IPS-NIHi11 (cell line): Measurements from ENCODE around the gene APC2.
"Not testable (repeated sequence)": the region's sequence is repeated elsewhere in the genome, so short reads cannot be mapped to it uniquely, and the experiment has no call there.

Source experiments
- DNase-seq: peaks from one replicate; pipeline ENCODE4 v3.0.0; 2012; ENCODE audit warnings: mixed read lengths, low spot score

Gene APC2

DNA sequence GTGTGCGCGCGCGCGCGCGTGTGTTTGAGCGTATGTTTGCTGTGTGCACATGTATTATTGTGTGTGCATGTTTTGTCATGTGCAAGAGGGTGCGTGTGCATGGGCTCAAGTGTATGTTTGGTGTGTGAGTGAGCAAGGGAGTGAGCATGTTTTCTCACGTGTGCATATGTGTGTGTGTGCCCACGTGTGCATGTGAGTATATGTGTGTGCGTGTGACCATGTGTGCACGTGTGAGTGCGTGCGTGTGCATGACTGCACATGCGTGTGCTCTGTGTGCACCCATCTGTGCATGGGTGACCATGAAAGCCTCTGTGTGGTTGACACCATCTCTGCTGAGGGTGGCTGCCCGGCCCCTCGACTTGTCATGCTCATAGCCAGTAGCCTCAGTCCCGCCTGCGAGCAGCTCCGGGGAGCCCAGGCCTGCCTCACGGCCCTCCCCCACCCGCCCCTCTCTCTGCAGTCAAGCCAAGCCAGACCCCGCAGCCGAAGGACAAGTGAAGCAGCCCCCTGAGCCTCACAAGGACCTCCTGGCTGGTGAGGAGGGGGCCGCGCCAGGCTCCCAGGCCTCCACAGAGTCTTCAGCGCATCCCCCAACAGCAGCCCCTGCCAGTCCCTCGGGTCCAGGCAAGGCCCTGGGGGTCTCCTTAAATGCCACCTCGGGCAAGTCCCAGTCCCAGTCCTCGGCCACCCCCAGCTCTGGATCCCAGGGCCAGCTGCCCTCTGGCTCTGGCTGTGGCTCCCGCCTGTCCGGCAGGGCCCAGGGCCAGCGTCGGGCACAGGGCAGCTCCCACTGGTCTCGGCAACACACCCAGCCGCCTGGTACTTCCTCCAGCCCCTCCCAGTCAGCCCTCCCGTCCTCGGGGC, 47.0 kb downstream of the APC2 start:
- no peak for DNase-seq

DNA sequence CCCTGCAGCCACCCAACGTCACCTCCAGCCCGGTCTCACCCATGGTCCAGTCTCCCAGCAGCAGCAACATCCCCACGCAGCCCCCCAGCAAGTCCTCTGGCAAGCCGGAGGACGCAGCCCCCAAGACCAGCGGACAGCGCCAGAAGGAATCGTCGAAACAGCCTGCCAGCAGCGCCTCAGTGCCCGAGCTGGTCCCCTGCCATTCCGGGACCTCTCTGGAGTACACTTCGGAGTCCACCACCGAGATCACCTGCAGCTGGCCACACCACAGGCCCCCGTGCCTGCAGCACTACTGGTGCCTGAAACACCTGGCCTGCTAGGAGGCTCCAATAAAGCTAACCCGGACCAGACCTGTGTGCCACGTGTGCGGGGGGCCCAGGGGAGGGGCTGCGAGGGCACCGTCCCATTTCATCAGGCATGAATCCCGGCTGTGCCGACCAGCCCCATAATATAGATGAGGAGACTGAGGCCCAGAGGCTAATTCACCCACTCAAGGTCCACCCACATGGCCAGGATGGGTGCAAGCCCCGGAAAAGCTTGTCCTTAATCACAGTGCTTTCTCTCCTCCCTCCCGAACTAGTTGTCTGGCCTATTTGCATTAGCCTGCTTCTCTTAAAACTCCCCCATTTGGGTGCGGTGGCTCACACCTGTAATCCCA, 47.8 kb downstream of the APC2 start:
- no peak for DNase-seq

DNA sequence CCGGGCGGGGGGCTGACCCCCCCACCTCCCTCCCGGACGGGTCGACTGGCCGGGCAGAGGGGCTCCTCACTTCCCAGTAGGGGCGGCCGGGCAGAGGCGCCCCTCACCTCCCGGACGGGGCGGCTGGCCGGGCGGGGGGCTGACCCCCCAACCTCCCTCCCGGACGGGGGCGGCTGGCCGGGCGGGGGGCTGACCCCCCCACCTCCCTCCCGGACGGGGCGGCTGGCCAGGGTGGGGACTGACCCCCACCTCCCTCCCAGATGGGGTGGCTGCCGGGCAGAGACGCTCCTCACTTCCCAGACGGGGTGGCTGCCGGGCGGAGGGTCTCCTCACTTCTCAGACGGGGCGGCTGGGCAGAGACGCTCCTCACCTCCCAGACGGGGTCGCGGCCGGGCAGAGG, 49.3 kb downstream of the APC2 start:
- DNase-seq: not testable (repeated sequence)

DNA sequence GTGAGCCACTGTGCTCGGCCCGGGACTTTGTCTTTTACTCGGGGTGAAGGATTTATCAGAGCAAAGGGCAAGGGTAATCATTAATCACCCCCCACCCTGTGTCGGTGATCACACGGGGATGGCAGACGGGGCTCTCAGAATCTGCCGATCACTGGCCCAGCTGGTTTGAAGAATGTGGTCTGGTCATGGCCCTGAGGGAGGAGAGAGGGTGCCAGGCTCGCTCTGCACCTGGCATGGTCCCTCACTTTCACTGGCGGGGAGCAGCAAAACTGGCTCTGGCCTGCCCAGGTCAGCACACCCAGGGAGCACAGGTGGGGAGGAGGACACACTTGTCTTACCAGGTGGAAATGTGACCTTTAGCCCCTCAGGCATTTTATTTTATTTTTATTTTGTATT, 51.3 kb downstream of the APC2 start:
- DNase-seq: no peak

DNA sequence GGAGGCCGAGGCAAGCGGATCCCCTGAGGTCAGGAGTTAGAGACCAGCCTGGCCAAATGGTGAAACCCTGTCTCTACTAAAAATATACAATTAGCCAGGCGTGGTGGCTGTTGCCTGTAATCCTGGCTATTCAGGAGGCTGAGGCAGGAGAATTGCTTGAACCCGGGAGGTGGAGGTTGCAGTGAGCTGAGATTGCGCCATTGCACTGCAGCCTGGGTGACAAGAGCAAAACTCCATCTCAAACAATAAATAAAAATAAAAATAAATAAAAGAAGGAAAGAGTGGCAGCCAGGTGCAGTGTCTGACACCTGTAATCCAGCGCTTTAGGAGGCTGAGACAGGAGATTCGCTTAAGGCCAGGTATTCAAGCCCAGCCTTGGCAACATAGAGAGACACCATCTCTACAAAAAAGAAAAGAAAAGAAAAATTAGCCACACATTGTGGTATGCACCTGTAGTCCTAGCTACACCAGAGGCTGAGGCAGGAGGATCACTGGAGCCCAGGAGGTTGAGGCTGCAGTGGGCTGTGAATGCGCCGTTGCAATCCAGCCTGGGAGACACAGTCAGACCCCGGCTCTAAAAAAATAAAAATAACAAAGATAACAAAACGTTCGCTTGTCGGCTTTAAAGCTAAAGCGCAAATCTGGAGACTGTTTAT, 52.6 kb downstream of the APC2 start:
- no peak for DNase-seq

DNA sequence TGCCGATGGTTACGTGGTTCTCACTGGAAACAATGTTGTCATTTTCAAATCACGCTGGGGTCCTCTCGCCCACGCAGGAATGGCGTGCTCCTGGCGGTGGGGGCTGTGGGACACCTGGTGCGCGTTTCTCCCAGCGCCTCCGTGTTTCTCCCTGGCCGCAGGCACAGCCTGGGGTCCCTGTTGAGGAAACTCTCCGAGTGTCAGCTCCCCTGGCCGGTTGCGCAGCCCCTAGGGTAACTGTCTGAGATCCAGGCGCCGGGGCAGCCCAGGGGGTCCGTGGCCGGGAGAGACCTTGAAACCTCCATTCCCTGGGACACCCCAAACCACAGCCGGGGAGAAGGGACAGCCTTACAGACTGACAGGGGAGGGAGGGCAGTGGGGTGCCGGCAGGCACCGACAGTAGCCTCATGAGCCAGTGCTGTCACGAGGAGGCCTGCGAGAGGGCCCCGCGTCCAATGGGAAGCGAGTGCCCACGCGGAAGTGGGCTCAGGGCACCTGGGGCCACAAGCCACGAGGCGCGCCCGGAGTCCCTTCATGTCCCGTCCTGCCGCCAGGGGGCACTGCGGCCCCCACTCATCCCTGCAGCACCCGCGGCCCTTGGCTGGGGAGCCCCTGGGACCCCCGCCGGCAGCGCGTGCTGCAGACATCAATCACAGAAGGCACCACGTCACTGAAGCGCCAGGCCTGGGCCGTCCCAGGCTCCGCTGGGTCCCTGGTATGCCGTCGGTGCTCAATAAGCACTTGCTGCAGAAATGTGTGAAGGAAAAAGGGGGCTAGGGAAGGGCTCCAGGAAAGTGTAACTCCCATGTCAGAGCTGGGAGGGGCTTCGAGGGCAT, 53.4 kb downstream of the APC2 start:
- DNase-seq: peak; percentile 68

DNA sequence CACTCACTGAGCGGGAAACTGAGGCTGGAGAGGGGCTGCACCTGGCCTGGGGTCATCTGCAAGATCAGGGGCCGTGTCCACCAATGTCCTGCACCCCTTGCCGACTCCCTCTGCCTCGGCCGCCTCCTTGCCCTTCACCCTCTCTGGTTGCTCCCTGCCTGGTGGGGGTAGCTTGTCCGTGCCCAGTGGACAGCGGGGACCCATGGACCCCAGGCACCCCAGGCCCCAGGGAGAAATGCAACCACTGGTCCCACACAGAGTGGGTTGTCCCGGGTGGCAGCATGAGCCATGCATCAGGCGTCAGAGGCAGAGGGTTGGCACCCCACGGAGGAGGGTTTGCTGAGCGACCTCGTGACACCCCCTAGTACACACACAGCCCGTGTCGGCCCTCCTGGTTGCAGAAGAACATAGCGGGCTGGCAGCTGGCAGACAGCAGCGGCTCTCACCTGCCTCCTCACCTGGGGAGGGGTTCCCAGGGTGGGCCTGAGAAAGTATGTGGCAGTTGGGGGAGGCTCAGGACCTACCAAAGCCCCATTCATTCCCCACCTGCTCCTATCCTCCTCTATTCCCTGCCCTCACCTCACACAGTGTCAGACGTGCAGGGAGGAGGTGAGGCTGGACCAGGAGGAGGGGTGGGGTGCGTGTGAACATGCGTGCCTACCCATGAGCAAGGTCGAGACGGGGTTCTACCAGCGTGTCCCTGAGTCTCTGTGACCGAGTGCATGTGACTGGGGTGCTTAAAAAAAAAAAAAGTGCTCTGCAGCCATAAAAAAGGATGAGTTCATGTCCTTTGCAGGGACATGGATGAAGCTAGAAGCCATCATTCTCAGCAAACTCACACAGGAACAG, 54.2 kb downstream of the APC2 start:
- no peak for DNase-seq

DNA sequence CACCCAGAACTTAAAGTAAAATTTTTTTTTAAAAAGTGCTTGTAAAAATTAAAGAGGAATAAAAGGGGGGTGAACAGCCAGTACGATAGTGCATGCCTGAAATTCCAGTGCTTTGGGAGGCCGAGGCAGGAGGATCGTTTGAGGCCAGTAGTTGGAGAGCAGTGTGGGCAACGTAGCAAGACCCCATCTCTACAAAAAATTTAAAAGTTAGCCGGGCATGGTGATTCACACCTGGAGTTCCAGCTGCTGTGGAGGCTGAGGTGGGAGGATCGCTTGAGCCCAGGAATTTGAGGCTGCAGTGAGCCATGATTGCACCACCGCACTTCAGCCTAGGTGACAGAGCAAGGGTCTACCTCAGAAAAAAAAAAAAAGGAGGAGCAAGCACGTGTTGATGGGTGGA, 55.1 kb downstream of the APC2 start:
- no peak for DNase-seq

DNA sequence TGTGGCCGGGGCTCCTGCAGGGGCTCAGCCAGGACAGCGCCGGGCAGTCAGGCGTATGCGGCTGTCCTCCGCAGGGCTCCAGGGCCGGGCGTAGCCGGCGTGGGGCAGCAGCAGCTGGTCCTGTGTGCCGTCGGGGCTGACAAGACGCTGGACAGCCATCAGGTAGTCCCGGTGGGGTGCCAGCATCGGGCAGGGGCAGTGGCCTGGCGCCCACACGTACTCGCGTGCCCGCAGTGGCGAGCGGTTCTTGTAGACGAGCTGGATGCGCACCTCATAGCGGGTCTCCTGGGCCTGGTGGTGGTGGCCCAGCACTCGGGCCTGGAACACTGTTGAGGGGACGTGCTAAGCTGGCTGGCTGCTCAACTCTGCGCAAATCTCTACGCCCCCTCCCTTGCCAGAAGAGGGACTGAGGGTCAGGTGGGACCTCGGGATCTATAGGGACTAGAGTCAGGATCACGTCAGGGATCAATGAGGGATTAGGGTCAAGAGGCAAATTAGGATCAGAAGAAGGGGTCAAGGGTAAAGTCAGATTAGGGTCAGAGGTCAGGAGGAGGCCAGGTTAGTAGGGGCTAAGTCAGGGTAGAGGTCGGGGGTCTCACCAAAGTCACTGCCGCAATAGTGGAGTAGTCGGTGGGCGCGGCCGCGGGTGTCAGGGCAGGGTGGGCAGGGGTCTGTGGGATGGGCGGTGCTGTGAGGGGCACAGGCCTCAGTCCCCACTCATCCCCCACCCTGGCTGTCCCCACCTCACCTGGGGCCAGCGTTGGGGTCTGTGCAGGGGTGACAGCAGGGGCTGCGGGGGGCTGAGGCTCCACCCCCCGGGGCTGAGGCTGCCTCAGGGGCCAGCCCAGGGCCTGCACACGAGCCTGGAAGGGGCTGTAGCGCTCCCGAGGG, 56.3 kb downstream of the APC2 start:
- no peak for DNase-seq

DNA sequence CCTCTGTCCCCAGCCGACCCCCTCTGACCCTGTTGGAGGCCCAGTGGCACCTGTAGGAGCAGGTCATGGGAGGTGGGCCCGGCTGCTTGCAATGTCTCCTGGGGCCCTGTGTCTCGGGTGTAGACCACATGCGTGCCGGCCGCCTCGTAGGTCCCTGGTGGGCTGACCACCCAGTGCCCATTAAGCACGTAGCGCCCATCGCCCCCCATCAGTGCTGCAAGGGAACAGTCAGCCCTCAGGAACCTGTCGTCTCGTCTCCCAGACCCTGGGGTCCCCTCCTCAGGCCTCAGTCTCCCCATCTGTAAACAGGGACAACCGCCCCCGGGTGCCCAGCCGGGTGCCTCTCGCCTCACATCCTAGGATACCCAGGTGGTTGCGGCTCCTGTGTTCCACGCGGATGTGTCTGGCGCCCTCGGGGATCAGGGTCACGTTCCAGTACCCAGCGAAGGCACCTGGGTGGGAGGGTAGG, 57.3 kb downstream of the APC2 start:
- no peak for DNase-seq

DNA sequence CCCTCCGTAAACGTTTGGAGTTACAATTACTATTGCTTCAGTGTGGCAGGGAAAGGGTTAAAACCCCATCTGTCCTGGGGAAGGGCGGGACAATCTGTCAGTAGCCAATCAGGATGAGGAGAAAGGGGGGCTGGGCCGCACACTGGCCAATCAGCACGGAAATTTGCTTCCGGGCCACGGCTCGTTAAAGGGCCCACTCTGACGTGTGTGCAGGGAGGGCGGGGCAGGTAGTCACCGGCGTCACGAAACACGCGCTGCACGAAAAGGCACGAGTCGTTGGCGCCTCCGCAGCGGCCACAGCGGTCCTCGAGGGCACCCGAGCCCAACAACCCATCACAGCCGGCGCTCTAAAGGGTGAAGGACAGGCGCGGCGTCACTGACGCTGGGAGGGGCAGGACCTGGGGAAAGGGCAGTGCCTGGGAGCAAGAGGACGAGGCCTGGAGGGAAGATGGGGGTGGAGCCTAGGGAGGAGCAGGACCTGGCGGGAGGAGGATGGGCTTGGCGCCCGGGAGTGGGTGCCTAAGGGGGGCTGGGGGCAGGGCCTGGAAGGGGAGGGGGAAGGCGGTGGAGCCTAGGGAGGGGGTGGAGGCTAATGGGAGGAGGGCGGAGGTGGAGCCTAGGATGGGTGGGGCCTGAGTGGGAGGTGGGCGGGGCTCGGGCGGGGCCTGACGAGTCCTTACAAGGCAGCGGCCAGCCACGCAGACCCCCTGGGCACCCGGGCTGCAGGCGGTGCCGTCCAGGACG, 58.0 kb downstream of the APC2 start:
- peak; percentile 98 for DNase-seq

DNA sequence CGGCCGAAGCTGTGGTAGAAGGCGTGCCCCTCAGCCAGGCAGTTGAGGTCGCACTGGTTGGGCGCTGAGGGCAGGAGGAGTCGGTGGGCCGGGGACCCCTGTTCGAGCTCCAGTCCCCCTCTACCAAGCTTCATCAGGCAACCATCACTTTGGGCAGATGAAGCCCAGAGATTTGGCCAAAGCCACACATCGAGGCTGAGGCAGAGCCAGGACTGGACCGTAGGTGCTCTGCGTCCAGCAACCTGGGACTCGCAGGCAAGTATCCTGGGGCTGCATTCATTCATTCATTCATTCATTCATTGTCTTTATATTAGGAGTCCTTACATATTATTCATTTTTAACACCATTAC, 58.6 kb downstream of the APC2 start:
- DNase-seq: no peak

DNA sequence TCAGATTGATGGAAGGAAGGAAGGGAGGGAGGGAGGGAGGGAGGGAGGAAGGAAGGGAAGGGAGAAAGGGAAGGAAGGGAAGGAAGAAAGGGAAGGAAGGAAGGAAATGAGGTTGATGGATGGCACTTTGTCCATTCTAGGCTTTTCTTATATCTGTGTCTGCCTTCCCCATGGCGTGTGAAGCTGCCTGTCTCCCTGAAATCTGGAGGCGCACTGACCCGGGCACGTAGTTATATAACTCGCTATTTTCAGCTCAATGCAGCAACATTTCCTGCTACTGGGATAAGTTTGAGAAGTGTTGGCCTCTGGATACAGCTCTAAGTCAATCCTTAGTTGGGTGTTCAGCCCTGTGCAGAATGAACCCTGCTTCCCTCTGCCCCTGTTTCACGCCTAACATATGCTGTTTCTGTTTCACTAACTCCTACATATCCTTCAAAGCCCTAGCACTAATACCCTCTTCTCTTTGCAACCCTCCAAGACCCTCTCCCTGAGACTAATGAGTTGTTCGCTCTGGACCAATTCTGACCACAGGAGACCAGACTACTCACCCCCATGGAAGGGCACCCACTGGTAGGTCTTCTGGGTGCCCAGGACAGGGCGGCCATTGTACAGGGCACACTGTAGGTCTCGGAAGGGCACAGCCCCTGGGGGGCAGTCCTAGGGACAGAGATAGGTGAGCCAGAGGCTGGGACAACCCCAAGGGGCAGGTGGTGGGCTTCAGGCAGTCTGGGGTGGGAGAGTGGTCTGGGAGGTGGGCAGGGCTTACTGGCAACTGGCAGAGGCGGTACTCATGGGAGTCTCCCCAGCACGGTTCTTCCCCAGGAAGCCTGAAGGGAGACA, 59.9 kb downstream of the APC2 start:
- no peak for DNase-seq

DNA sequence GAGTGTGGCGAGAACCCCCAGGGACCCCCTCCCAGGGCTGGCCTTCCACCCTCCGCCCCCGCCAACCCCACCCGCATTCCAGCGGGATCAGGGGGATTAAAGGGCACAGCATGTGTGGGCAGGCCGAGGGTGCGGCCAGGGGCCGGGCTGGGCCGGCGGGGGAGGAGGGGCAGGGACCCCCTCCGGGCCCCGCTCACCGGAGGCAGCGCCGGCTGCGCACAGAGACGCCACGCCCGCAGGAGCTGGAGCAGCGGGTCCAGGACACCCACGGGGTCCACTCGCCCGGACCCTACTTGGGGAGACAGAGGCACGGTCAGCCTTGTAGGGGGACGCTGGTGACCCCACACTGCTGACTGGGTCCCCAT, 60.5 kb downstream of the APC2 start:
- DNase-seq: no peak

DNA sequence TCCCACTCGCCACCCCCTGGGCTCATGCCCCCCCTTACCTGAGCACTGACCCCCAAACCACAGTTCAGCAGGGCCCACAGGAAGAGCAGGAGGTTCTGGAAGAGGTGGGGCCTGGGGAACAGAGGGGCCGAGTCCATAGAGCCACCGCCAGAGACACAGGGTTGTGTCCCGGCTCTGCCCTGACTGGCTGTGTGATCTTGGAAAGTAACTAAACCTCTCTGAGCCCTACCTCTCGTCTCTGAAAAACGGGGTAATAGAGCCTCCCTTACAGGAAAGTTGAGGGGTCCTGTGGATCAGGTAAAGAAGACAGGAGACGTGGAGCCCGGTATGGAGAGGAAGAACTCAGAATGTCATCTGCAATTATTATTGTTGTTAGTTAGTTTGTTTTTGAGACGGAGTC, 60.9 kb downstream of the APC2 start:
- DNase-seq: no peak

DNA sequence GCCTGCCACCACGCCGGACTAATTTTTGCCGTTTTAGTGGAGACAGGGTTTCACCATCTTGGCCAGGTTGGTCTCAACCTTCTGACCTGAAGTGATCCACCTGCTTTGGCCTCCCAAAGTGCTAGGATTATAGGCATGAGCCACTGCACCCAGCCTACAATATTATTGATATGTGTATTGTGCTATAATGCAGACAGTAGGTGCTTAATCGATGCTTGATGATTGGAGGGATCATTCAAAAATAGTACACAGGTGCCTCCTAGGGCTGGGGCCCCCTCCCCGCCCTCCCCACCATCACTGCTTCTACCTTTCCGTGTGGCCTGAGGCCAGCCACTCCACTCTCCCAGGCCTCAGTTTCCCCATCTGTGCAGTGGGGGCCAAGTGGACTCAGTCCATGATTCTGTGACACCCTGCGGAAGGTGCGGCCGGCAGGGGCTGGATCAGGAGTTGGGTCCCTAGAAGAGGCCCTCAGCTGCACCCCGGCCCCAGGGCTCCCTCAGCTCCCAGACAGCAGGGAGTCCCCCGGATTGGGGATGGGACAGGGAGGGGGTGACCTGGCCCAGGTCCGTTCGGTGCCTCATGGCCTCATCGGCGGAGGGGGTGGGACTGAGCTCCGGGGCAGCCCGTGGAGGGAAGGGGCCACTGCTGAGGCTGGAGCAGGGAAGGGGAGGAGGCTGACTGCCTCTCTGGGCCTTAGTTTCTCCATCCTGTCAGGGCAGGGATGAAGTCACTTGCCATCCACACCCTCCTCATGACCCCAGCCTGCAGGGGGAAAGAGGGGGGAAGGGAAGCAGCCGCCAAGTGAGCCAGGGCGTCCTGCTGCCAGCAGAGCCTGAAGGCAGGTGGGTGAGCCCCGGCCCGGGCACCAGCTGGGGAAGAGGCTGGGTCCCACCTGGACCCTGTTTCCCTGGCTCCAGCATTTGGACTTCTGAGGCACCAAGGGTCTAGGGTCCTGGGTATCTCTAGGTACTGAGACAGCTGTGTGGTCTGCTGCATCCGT, 61.7 kb downstream of the APC2 start:
- DNase-seq: no peak
